GM19452 (cell line): ENCODE data around the gene DDX20.
A peak's percentile ranks its signal among the peaks of the same experiment; 100 is the strongest.
"Not testable (repeated sequence)": the region's sequence is repeated elsewhere in the genome, so short reads cannot be mapped to it uniquely, and the experiment has no call there.

Source experiments
- ATAC-seq: cut with Tn5 transposase; IDR thresholded peaks from one replicate; pipeline ENCODE4 v1.9.1; 2021; ENCODE audit not compliant: unreplicated experiment

DDX20 gene

GRCh38 chr1:111732718-111733117 is 23.0 kb upstream of the DDX20 start:
- ATAC-seq = no peak

DNA sequence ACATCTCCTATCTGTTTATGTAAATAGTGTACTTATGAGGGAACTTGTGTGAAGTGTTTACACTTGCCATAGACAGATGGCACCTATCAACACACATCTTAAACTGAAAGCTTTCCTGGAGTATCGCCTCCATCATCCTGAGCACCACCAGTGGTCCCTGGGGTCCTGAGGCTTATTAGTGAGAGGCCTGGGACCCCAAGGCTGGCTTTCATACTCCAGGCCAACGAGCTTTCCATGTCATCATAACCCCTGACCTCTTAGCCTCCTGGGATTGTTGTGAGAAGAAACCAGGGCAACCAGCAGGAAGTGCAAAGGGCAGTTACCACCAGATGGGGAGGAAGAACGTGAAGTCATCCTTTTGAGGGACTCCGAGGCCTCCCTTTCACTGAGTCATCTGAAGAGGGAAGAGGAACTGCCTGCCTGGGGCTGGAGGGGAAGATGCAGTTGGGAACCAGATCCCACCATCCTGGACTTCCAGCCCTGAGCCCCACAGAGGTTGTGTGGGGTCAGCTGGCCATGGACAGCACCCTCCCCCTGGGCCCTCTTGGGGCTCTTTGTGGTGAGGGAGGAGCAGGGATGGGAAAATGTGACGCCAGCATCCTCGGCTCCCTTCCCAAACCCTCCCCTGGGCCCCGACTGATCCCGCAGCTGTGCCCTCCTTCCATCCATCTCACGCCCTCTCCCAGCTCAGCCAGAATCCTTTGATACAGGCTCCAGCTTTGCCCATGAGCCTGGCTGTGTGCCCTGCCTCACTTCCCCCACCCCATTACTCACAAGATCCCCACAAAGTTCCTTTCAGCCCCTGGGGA is 22.3 kb upstream of the DDX20 start:
- ATAC-seq = no peak

GRCh38 chr1:111733992-111734341 is 21.7 kb upstream of the DDX20 start:
- no peak for ATAC-seq

DNA sequence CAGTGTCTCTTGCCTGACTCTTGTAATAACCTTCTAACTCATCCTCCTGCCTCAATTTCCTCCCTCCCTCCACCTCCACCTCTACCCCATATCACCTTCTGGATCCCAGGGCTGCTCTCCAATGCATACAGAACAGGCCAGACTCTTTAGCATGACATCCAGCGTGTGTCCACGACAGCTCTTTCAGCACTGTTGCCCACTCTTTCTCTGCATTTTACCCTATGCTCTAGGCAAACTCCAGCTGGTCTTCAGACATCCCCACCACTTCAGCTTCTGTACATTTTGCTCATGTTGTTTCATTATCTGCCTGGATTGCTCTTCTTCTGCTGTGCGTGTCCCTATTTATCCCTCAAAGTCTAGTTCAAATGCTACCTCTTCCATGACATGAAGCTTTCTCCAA is 21.3 kb upstream of the DDX20 start:
- ATAC-seq = no peak

DNA sequence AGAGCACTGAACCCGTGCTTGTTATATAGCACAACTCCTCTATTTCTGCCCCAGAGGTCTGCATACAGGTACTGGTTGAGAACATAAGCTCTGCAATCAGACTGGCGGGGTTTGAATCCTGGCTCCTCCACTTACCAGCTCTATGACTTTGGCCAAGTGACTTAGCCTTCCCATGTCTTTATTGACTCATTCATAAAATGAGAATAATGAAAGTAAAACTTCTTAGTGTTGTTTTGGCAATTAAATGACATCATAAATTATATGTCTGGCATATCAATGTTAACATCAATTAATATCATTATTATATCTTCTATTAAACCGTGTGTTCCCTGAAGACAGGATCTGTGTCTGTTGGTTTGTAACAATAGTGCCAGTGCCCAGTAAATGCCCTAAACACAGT is 20.8 kb upstream of the DDX20 start:
- ATAC-seq = no peak

DNA sequence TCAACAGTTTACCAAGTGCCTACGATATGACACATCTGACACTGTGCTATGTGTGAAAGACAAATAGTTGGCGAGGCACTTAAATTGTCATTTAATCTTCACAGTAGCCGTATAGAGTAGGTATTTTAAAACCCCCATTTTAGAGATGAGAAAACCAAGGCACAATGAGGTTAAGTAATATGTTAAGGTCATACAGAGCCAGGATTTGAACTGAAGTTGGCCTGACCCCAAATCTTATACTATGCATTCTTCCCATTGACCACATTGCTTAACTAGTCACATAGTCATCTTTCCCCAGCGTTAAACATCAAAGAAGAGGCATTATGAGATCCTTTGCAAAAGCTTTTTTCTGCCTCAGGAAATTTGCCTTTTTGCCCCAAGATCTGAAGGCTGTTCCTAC is 20.4 kb upstream of the DDX20 start:
- no peak for ATAC-seq

DNA sequence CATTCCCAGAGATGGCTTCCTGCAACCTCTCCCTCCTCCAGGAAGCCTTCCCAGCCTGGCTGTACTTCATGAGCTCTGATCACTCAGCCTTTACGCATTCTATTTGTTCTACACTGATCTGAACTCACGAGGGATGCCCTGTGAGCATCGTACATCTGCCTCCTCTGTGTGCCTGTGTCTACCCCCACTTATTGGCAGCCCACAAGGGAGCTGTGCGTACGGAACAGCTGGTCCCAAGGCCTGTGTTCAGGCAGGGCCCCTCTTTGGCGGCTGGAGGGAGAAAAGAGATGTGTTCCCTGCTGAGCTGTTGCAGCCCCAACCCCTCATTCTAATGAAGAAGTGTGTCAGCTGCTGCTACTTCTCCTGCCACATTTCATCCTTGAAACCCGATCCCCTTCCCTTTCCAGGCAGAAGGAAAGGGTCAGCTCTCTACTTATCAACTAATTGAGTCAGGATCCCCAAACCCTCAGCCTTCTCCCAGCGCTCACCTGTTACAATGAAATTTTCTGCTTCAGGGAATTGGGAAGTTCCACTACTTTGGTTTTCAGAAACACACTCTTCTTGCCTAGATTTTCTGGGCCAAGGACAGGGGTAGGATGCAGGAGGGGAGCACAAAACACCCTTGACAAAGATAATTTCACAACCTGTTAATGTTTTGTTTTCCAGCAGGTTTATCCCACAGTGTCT is 19.7 kb upstream of the DDX20 start:
- no peak for ATAC-seq

- ATAC-seq = no peak
These were observed 19.0 kb upstream of the DDX20 start for GRCh38 chr1:111736548-111737215.

- ATAC-seq = no peak
These were observed 18.2 kb upstream of the DDX20 start for GRCh38 chr1:111737216-111738132.

GRCh38 chr1:111738133-111738435 is 17.6 kb upstream of the DDX20 start:
- ATAC-seq = no peak

DNA sequence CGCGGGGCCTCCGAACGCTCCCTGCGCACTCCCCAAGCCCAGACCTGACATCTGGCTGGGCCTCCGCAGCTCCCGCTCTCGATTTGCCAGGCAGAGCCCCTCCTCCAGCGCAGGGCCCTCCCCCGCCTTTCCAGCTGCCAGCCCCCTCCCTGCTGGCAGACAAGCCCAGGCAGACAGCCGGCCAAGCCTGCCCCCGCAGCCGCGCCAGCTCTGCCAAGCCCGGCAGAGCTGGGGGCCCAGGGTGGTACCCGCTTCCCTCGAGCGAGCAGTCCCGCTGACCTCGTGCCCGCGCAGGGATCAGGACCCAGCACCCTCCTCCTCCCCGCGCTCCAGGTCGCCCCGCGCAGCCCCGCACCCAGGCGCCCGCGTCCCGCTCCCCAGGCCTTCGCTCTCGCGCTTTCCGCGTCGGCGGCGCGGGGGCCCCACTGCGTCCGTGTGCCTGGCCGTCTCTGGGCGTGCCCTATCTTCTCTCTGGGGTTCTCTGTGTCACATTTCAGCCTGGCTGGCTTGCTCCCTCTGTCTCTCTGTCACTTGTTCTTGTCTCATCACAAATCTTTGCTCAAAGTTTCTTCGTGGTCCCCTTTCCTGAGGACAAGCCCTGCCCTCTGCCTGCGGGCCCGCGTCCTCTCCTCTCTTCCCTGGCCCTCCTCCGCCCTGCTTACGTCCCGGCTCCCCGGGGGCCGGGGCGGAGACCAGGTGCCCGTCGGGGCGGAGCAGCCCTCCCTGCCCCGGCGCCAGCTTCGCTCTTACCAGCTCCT is 17.1 kb upstream of the DDX20 start:
- peak; percentile 54 for ATAC-seq

DNA sequence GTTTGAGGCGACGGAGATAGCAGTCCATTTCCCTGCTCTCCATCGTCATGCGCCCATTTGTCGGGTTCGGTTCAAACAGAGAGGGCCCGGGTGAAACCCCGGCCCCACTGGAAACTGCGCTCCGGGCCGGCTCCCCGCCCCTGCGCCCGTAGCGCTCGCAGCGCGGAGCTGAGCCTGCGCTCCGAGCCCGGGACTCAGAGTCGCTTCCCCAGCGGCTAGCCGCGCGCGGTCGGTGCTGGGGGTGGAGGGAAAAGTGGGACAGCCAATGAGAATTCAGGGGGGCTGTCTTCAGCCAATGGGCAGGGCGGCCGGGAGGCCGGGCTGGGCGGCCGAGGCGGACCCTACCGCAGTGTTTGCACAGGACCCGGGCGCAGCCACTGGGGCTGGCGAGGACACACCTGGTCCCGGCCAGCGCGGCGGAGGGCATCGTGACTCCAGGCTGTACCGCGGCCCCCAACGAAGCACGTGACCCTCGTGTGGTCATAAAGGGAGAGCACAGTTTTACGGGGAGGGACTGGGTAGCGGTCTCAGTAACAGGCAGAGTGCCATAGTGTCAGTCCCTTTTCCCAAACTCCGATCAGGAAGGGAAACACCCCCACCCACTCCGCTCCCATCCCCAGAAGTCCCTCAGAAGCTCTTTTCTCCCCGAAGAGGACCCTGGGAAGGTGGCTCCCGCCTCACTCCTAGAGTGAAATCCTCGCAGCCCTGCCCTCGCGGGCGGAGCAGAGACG is 16.3 kb upstream of the DDX20 start, which contains the start of gene INKA2:
INKA2 (minus strand) TSS at position 202 of the 731 bp plus-strand sequence; CDS start at position 49, 153 bp downstream.
- ATAC-seq = peak; percentile 84

DNA sequence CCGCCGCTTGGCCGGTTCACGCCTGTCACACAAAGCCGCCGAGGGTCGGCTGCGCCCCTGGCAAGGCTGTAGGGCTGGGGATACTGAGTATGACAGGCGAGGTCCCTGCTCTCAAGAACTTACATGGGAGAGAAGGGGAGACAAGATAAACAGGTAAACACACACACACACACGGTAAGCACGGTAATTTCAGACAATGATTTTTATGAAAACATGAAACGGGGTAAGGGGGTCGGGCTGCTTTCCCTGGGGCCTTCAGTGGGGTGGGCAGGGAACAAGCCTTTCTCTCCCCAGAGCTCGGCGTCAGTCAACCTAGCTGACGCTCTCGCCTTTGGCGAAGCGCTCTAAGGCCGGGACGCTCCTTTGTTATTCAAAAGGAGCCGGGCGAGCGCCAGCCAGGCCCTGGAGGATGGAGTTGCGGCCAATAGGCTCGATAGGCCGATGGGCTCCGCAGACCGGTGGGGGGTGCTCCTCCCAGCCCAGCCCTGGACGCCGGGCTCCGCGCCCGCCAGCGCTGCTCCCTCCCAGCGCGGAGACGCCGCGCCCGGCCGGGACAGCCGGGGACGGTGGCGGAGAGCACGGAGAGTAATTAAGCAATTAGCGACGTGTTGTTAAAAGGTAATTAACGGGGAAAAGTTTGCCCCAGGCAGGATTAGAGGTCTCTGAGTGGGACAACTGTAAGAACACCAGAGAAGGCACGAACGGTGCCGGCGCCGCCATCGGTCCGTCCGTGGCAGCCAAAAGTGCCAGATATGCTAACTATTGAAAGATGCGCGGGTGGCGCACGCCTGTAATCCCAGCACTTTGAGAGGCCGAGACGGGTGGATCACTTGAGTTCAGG is 15.6 kb upstream of the DDX20 start:
- ATAC-seq = peak; percentile 9

GRCh38 chr1:111742292-111742691 is 13.4 kb upstream of the DDX20 start:
- ATAC-seq = not testable (repeated sequence)

DNA sequence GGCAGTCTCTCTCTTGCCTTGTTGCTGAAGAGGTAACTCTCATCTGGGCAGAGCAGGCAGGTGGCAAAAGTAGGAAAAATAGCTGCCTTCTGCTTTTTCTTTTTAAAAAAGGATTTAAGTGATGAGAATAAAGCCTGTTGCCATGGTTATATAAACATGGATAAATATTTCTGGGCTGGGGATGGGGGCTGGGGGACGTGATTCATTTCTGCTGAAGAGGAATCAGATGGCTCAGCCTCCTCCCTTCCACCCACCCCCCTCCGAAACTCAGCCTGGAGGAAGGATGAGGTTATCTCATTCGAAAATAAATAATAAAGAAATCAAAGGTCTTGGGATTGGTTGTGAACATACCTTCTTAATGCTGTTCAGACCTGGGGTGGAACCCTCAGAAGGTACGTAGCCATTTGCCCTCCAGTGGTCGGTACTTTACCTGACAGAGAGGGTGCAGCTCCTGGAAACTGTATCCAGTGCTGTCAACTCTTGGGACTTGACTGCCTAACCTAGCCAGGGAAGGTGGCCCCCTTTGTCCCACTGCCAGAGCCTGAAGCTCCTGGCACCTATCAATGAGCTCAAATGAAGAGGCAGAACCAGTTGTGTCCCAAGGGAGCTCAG is 12.7 kb upstream of the DDX20 start:
- ATAC-seq = no peak

DNA sequence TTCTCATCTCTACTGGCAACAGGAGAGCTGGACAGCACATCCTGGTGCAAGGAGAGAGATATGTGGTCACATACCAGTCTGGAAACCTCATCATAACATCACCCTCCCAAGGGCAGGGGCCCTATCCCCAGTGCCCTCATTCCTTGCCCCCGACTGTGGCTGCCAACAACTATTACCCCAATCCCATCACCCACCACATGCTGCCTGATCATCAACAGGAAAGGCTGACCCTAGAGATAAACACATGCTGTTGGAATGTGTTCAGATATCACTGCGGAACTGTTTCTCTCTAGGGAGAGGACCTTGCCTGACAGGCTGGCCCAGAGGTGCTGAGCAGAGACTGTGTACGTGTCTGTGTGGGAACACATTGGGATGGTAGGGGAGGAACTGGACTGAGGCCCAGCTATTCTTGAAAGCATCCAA is 12.0 kb upstream of the DDX20 start:
- no peak for ATAC-seq

GRCh38 chr1:111745675-111746613 is 9.8 kb upstream of the DDX20 start:
- ATAC-seq = no peak
